Measurements from ENCODE around the gene WDR54. TPM values are rescaled to one million over a fixed set of nuclear protein-coding genes. Genes with fewer than 3 reads are reported as not detected.

Gene WDR54
- total and polyA plus RNA-seq, 10 of the 15 experiments (the other 5 are each of a cell fraction or from before 2014, with no cell fraction given) = 38.2 to 116 (median 89.1) TPM

DNA sequence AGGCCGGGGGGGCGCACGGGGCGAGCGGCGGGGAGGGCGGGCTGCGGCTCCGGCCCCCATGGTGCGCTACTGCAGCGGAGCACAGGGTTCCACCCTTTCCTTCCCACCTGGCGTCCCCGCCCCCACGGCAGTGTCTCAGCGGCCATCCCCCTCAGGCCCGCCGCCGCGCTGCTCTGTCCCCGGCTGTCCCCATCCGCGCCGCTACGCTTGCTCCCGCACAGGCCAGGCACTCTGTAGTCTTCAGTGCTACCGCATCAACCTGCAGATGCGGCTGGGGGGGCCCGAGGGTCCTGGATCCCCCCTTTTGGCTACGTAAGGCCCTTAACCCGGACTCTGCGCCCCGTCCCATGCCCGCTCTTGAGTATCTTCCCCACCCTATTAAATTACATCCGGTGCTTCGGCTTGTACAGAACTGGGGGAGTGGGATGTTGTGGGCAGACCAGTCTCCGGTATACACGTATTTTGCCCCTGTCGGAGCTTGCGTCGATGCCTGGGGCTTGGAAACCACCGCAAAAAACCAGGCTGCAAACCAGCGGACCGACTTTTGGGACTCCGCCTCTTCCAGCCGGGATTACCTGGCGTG, 36.1 kb downstream of the WDR54 start:
- no peaks in the 10 kb centered on the region for H4K20me1 ChIP-seq (ENCODE audit: control insufficient read depth, insufficient read depth)
- DNase-seq (ENCODE audit: low read depth, low spot score) (no peak), ATAC-seq (peak; percentile 71), FAIRE-seq (no peak)
- H3K27ac ChIP-seq (ENCODE audit: control insufficient read depth, insufficient read depth) = peak overlapping the region; percentile 96
- WGBS (ENCODE audit: insufficient coverage, insufficient replicate concordance, low lambda C conversion rate, missing lambda C conversion rate) = under 1% methylated on average over 43 of the region's 46 CpGs
- CTCF ChIA-PET = interaction anchor here (1.2 to 6.7 kb wide), 9 partner anchors 9 to 130 kb away, joined by 3 to 54 read pairs (median 9); partner anchors contain the start of genes AUP1, CCDC142, HTRA2 and TTC31
- H3K4me2 ChIP-seq (ENCODE audit: control insufficient read depth, insufficient read depth) = peak overlapping the region; percentile 88
- BruUV-seq (replicated peaks) = no TSS peak
- H3K4me3 ChIP-seq = peak overlapping the region; percentile 80
- in situ Hi-C loops (cut with MboI) = no loop called here
- H3K9ac ChIP-seq (ENCODE audit: control insufficient read depth, insufficient read depth, low read length) = peak overlapping the region; percentile 87
- no peaks in the 10 kb centered on the region for H3K9me3 ChIP-seq (replicated peaks; ENCODE audit: control insufficient read depth, insufficient read depth, low read length)
- POLR2A ChIA-PET = interaction anchor here (0.6 to 5.8 kb wide), 17 partner anchors 10 to 279 kb away, joined by 3 to 44 read pairs (median 4); partner anchors contain the start of genes C2orf81, CCDC142, HTRA2 and MOB1A
- peaks cover 18% of the 10 kb centered on the region for H3K79me2 ChIP-seq (ENCODE audit: control insufficient read depth, insufficient read depth, low read length)
- intact Hi-C loops (cut with micrococcal nuclease; ENCODE audit: unreplicated experiment) = loop anchor here (1.0 kb wide), 3 partner anchors 8 to 72 kb away; partner anchors contain the start of genes AUP1, CCDC142, HTRA2 and MOGS
- no peaks in the 10 kb centered on the region for H3K27me3 ChIP-seq (replicated peaks in 1 of 2; ENCODE audit: control insufficient read depth in 2 of 2, insufficient read depth in 2 of 2, low read length in 1 of 2)
- RAD21 ChIA-PET (ENCODE audit: unreplicated experiment) = interaction anchor here (0.8 to 3.5 kb wide), 22 partner anchors 9 to 427 kb away, joined by 3 to 21 read pairs (median 5); partner anchors contain the start of genes AUP1, C2orf81, CCDC142 and HTRA2
- H2AFZ ChIP-seq (ENCODE audit: control insufficient read depth, low read depth, low read length) = peak overlapping the region; percentile 81
- peaks cover 16% of the 10 kb centered on the region for H3K4me1 ChIP-seq (ENCODE audit: control insufficient read depth, insufficient read depth, low read length)
- H3K36me3 ChIP-seq (ENCODE audit: control insufficient read depth in 2 of 2, insufficient read depth in 2 of 2, low read length in 1 of 2) = peaks cover 0 to 2% of the 10 kb centered on the region in 2 experiments; a peak in 3 of 4 replicates
- SMC1A ChIA-PET (ENCODE audit: uncharacterized antibody, unreplicated experiment) = interaction anchor here (0.7 to 5.5 kb wide), 13 partner anchors 10 to 130 kb away, joined by 3 to 24 read pairs (median 7); partner anchors contain the start of genes C2orf81, CCDC142, TTC31 and WDR54
- TF ChIP-seq ZBED1 (IDR thresholded peaks at IDR 0.05; ENCODE audit: borderline replicate concordance) (peak; percentile 12; the same call in 1 of the 2 replicates), POLR2AphosphoS5 (IDR thresholded peaks at IDR 0.05; ENCODE audit: low read length) (peak; percentile 76), ATF7 (IDR thresholded peaks at IDR 0.05; ENCODE audit: low read depth) (peak; percentile 76; the same call in 1 of the 2 replicates), GATAD2B (conservative IDR thresholded peaks at IDR 0.05; ENCODE audit: low read depth) (peak; percentile 89), SPI1 (IDR thresholded peaks at IDR 0.05; ENCODE audit: borderline replicate concordance, insufficient read depth, low read depth, low read length) (no peak), SMAD1 (IDR thresholded peaks at IDR 0.05; ENCODE audit: low read depth, partially characterized antibody) (peak; percentile 73), SMC3 (IDR thresholded peaks at IDR 0.05; ENCODE audit: borderline replicate concordance, low read length) (no peak), SRF (IDR thresholded peaks at IDR 0.05; ENCODE audit: low read depth in 2 of 2, low read length in 2 of 2) (no peak), YY1 (IDR thresholded peaks at IDR 0.05; ENCODE audit: low read depth, low read length) (peak; percentile 46; the same call in 1 of the 2 replicates)
- TF ChIP-seq, protein P1, sequence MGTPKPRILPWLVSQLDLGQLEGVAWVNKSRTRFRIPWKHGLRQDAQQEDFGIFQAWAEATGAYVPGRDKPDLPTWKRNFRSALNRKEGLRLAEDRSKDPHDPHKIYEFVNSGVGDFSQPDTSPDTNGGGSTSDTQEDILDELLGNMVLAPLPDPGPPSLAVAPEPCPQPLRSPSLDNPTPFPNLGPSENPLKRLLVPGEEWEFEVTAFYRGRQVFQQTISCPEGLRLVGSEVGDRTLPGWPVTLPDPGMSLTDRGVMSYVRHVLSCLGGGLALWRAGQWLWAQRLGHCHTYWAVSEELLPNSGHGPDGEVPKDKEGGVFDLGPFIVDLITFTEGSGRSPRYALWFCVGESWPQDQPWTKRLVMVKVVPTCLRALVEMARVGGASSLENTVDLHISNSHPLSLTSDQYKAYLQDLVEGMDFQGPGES (IDR thresholded peaks at IDR 0.05) = no peak
- TF ChIP-seq, protein P2, sequence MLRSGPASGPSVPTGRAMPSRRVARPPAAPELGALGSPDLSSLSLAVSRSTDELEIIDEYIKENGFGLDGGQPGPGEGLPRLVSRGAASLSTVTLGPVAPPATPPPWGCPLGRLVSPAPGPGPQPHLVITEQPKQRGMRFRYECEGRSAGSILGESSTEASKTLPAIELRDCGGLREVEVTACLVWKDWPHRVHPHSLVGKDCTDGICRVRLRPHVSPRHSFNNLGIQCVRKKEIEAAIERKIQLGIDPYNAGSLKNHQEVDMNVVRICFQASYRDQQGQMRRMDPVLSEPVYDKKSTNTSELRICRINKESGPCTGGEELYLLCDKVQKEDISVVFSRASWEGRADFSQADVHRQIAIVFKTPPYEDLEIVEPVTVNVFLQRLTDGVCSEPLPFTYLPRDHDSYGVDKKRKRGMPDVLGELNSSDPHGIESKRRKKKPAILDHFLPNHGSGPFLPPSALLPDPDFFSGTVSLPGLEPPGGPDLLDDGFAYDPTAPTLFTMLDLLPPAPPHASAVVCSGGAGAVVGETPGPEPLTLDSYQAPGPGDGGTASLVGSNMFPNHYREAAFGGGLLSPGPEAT (IDR thresholded peaks at IDR 0.05; ENCODE audit: low read depth) = peak; percentile 88
- TF ChIP-seq, protein P3, sequence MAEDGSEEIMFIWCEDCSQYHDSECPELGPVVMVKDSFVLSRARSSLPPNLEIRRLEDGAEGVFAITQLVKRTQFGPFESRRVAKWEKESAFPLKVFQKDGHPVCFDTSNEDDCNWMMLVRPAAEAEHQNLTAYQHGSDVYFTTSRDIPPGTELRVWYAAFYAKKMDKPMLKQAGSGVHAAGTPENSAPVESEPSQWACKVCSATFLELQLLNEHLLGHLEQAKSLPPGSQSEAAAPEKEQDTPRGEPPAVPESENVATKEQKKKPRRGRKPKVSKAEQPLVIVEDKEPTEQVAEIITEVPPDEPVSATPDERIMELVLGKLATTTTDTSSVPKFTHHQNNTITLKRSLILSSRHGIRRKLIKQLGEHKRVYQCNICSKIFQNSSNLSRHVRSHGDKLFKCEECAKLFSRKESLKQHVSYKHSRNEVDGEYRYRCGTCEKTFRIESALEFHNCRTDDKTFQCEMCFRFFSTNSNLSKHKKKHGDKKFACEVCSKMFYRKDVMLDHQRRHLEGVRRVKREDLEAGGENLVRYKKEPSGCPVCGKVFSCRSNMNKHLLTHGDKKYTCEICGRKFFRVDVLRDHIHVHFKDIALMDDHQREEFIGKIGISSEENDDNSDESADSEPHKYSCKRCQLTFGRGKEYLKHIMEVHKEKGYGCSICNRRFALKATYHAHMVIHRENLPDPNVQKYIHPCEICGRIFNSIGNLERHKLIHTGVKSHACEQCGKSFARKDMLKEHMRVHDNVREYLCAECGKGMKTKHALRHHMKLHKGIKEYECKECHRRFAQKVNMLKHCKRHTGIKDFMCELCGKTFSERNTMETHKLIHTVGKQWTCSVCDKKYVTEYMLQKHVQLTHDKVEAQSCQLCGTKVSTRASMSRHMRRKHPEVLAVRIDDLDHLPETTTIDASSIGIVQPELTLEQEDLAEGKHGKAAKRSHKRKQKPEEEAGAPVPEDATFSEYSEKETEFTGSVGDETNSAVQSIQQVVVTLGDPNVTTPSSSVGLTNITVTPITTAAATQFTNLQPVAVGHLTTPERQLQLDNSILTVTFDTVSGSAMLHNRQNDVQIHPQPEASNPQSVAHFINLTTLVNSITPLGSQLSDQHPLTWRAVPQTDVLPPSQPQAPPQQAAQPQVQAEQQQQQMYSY (CRISPR knock-in tag; IDR thresholded peaks at IDR 0.05) = no peak
- TF ChIP-seq, protein P4, sequence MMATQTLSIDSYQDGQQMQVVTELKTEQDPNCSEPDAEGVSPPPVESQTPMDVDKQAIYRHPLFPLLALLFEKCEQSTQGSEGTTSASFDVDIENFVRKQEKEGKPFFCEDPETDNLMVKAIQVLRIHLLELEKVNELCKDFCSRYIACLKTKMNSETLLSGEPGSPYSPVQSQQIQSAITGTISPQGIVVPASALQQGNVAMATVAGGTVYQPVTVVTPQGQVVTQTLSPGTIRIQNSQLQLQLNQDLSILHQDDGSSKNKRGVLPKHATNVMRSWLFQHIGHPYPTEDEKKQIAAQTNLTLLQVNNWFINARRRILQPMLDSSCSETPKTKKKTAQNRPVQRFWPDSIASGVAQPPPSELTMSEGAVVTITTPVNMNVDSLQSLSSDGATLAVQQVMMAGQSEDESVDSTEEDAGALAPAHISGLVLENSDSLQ (IDR thresholded peaks at IDR 0.05) = no peak

All from GM12878 (cell line).